AG04449 (cell line): ENCODE results near the gene PFDN4.

ENCODE experiments used
- CTCF ChIA-PET: fragments of 350-600 bp; formaldehyde crosslinking; extraction: SDS; loops from one replicate; lab custom pipeline; 2021; ENCODE audit warnings: antibody characterized with exemption; lab: Yijun Ruan, JAX
- POLR2A ChIA-PET: fragments of 400-600, 350-600 bp; formaldehyde crosslinking; extraction: SDS; loops from one replicate; lab custom pipeline; 2020; ENCODE audit warnings: antibody characterized with exemption, inconsistent platforms; lab: Yijun Ruan, JAX
- DNase-seq: peaks from one replicate; pipeline ENCODE4 v3.0.0-alpha.2; 2010; ENCODE audit warnings: low read depth, low spot score
- H3K4me3 ChIP-seq: 2 replicates; pipeline ENCODE4 v1.5.1; 2011; ENCODE audit warnings: low read depth, mild to moderate bottlenecking, control low read depth, low read length
- TF ChIP-seq, protein P1 (sequence below): IDR thresholded peaks from one replicate; pipeline ENCODE4 v1.5.1; 2011; ENCODE audit warnings: mild to moderate bottlenecking, moderate library complexity, low read length, control low read depth, inconsistent platforms; ENCODE audit not compliant: insufficient read depth; ENCODE audit errors: missing control alignments

PFDN4 gene

DNA sequence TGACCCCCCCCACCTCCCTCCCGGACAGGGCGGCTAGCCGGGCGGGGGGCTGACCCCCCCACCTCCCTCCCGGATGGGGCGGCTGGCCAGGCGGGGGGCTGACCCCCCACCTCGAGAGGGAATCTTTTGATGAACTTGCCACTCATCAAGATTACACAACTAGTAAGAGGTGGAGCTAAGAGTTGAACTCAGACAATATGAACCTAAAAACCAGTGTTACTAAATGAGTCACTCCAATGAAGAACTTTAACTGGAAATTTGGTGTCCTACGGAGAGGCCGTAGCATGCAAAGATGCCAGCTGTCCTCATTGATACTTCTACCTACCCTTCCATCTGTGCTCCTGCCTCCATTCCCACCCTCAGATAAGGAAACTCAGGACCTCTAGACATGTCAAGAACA, 42.8 kb downstream of the PFDN4 start:
- no peak overlapping the region for H3K4me3 ChIP-seq
- TF ChIP-seq, protein P1, sequence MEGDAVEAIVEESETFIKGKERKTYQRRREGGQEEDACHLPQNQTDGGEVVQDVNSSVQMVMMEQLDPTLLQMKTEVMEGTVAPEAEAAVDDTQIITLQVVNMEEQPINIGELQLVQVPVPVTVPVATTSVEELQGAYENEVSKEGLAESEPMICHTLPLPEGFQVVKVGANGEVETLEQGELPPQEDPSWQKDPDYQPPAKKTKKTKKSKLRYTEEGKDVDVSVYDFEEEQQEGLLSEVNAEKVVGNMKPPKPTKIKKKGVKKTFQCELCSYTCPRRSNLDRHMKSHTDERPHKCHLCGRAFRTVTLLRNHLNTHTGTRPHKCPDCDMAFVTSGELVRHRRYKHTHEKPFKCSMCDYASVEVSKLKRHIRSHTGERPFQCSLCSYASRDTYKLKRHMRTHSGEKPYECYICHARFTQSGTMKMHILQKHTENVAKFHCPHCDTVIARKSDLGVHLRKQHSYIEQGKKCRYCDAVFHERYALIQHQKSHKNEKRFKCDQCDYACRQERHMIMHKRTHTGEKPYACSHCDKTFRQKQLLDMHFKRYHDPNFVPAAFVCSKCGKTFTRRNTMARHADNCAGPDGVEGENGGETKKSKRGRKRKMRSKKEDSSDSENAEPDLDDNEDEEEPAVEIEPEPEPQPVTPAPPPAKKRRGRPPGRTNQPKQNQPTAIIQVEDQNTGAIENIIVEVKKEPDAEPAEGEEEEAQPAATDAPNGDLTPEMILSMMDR, result no peak
- ChIA-PET CTCF (no interaction called here), POLR2A (no interaction called here)
- no peak for DNase-seq

DNA sequence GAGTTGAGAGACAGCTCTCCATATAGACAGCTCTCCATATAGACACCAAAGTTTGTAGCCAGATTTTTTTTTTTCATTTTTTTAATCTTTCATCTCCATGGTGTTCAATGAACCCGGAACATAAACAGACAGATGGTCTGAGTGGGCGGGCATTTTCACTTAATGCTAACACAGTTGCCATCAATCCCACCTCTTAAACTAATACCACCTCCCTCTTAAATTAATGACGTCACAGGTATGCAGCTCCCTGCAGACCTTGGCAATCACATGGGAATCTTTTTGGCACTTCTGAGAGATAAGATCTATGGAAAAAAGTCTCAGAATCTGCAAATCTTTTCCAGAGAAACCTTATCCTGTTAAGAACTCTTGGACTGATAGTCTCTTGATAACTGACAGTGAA, 43.2 kb downstream of the PFDN4 start:
- TF ChIP-seq, protein P1, result no peak
- ChIA-PET CTCF (no interaction called here), POLR2A (no interaction called here)
- no peak overlapping the region for H3K4me3 ChIP-seq
- DNase-seq, result no peak

DNA sequence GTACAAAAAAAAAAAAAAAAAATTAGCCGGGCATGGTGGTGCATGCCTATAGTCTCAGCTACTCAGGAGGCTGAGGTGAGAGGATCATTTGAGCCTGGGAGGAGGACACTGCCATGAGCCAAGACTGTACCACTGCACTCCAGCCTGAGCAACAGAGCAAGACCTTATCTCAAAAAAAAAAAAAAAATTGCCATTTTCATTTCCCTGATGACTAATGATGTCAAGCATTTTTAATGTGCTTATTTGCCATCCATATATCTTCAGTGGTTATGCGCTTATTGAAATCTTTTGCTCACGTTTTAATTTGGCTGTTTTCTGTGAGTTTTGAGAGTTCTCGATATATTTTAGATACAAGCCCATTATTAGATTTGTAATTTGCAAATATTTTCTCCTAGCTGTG, 46.7 kb downstream of the PFDN4 start:
- TF ChIP-seq, protein P1, result no peak
- ChIA-PET POLR2A (no interaction called here), CTCF (interaction anchor here (1.1 kb wide), 2 partner anchors 35 to 47 kb away, joined by 3 to 5 read pairs; no protein-coding TSS in a partner anchor)
- no peak overlapping the region for H3K4me3 ChIP-seq
- DNase-seq, result no peak

DNA sequence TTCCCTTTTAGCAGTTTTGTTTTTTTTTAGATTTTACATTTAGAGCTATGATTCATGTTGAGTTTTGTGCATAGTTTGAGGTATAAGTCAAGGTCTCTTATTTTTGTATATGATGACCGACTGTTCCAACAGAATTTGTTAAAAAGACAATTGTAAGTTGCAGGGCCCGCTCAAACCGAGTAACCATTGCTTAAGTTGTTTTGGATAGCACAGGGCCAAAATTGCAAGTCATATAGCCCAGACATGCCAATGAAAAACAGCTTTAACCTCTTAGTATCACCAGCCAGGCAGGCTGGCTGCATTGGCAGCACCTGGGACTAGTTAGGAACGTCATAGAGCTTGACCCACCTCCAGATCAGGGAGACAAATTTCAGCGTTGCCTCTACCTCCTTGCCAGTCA, 47.3 kb downstream of the PFDN4 start:
- no peak overlapping the region for H3K4me3 ChIP-seq
- peak; percentile 53 for DNase-seq
- TF ChIP-seq, protein P1, result no peak
- ChIA-PET CTCF (interaction anchor here (1.1 to 1.3 kb wide), 4 partner anchors 11 to 48 kb away, joined by 3 to 5 read pairs (median 3); no protein-coding TSS in a partner anchor), POLR2A (no interaction called here)

DNA sequence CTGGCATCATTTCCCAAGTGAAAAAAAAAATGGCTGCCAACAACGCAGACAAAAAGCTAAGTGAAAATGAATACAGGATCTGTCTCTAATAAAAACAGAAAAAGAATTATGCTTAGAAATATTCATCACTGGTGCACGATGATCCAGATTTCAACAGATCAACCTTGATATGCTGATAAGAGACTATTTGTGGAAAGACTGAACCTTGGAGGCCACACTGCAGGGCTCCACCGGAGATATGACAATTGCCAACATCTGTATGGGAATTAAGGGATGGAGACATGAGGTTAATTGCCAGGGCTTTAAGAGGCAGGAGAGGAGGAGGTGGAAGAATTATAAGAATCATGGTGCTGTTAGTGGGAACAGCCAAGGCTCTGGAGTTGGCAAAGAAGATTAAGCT, 48.3 kb downstream of the PFDN4 start:
- CTCF ChIA-PET, result interaction anchor here (0.9 to 1.5 kb wide), 4 partner anchors 12 to 391 kb away, joined by 3 to 4 read pairs (median 3); no protein-coding TSS in a partner anchor
- no peak overlapping the region for H3K4me3 ChIP-seq
- no peak for DNase-seq
- TF ChIP-seq, protein P1, result no peak
- POLR2A ChIA-PET, result no interaction called here

DNA sequence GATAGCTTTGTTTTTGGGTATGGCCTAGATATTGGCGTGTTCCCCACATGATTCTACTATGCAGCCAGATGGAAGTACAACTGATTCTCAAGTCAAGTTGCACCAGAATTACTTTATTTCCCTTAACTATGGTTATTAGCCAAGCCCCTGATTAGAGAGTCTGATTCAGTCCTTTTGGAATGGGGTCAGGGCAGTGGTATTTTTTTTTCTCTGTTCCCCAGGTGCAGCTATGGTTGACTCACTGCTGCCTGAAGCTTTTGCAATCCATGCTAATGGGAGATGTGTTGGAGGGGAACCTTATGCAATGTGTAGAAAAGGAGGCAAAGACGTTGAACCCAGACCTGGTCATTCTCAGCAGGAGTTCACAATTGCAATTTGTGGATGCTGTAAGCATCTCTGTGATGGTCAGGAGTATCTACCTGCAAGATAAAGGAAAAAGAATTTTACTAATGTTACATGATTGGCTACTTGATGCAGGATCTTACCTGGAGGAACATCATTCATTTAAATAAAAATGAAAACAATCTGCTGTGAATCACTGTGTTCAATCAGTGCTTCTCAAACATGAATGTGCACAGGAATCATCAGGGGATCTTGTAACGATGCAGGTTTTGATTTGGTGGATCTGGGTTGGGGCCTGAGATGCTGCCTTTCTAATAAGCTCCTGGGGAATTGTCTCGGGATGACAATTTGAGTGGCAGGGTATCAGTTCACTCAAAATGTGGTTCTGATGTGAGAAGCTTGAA, 49.4 kb downstream of the PFDN4 start:
- no peak overlapping the region for H3K4me3 ChIP-seq
- TF ChIP-seq, protein P1, result no peak
- peak; percentile 73 for DNase-seq
- CTCF ChIA-PET, result interaction anchor here (0.9 to 1.5 kb wide), 2 partner anchors 35 to 390 kb away, joined by 3 to 4 read pairs; no protein-coding TSS in a partner anchor
- POLR2A ChIA-PET, result no interaction called here
